Liver (tissue), 3 donors: ENCODE results near the gene SAC3D1.

Experiments used
- EGR1 ChIP-seq, 2 donors: IDR thresholded peaks; 2 replicates each; pipeline ENCODE4 v1.6.1; 2016 to 2018; ENCODE audit warnings: antibody characterized with exemption in 2 of 2, low read depth in 2 of 2
- FOXA1 ChIP-seq: IDR thresholded peaks from 2 replicates; pipeline ENCODE4 v1.6.1; 2016; ENCODE audit warnings: antibody characterized with exemption
- GABPA ChIP-seq, 2 donors: IDR thresholded peaks in 1 of 2; conservative IDR thresholded peaks in 1 of 2; 2 replicates each; pipeline ENCODE4 v1.6.1; 2016; ENCODE audit warnings: antibody characterized with exemption in 2 of 2, mild to moderate bottlenecking in 1 of 2, moderate library complexity in 1 of 2
- HNF4G ChIP-seq: IDR thresholded peaks from 2 replicates; pipeline ENCODE4 v1.6.1; 2016; ENCODE audit warnings: antibody characterized with exemption
- JUND ChIP-seq, 2 donors: IDR thresholded peaks; 2 replicates each; pipeline ENCODE4 v1.6.1; 2016; ENCODE audit warnings: antibody characterized with exemption in 2 of 2
- RAD21 ChIP-seq, 2 donors: IDR thresholded peaks; 2 replicates each; pipeline ENCODE4 v1.6.1; 2016; ENCODE audit warnings: antibody characterized with exemption in 2 of 2, mild to moderate bottlenecking in 2 of 2
- RXRA ChIP-seq, 2 donors: IDR thresholded peaks; 2 replicates each; pipeline ENCODE4 v1.6.1; 2017 to 2018; ENCODE audit warnings: antibody characterized with exemption in 2 of 2, mild to moderate bottlenecking in 1 of 2
- SP1 ChIP-seq: IDR thresholded peaks from 2 replicates; pipeline ENCODE4 v1.6.1; 2018; ENCODE audit warnings: antibody characterized with exemption, mild to moderate bottlenecking
- TAF1 ChIP-seq: conservative IDR thresholded peaks from 2 replicates; pipeline ENCODE4 v1.6.1; 2016; ENCODE audit warnings: antibody characterized with exemption, mild to moderate bottlenecking
- YY1 ChIP-seq: IDR thresholded peaks from 2 replicates; pipeline ENCODE4 v1.6.1; 2016; ENCODE audit warnings: antibody characterized with exemption, mild to moderate bottlenecking
- TF ChIP-seq, protein P1 (sequence below): fragments of 150-350 bp; IDR thresholded peaks from 2 replicates; pipeline ENCODE4 v1.5.1; 2017; ENCODE audit warnings: improper control_type of control experiment, low read depth, low read length; ENCODE audit not compliant: missing input control
- TF ChIP-seq, protein P2 (sequence below): IDR thresholded peaks from 2 replicates; pipeline ENCODE4 v1.6.1; 2016; ENCODE audit warnings: antibody characterized with exemption, mild to moderate bottlenecking
- TF ChIP-seq, protein P3 (sequence below): IDR thresholded peaks from 2 replicates; pipeline ENCODE4 v1.6.1; 2016; ENCODE audit warnings: antibody characterized with exemption
- TF ChIP-seq, protein P4 (sequence below): IDR thresholded peaks from 2 replicates; pipeline ENCODE4 v1.6.1; 2016; ENCODE audit warnings: antibody characterized with exemption
- donor health status: healthy.
- donor health status: healthy.

DNA sequence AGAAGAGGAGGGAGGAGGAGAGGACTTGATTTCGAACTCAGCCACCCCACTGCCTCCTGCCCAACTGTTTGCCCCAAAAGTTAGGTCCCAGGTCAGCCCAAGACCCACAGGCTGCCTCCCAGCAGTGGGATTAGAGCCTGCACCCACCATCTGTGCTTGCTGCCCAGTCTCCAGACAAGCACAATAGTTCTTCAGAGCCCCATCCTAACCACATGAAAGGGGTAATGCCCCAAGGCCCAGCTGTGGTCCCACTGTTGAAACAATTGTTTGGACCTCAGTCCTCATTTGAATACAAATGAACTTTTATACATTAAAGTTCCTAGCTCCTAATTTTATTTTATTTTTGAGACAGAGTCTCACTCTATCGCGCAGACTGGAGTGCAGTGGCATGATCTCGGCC is 49.6 kb downstream of the SAC3D1 start:
- TF ChIP-seq, protein P1, sequence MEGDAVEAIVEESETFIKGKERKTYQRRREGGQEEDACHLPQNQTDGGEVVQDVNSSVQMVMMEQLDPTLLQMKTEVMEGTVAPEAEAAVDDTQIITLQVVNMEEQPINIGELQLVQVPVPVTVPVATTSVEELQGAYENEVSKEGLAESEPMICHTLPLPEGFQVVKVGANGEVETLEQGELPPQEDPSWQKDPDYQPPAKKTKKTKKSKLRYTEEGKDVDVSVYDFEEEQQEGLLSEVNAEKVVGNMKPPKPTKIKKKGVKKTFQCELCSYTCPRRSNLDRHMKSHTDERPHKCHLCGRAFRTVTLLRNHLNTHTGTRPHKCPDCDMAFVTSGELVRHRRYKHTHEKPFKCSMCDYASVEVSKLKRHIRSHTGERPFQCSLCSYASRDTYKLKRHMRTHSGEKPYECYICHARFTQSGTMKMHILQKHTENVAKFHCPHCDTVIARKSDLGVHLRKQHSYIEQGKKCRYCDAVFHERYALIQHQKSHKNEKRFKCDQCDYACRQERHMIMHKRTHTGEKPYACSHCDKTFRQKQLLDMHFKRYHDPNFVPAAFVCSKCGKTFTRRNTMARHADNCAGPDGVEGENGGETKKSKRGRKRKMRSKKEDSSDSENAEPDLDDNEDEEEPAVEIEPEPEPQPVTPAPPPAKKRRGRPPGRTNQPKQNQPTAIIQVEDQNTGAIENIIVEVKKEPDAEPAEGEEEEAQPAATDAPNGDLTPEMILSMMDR = no peak
- no peak for TF ChIP-seq EGR1 (IDR thresholded peaks at IDR 0.05; ENCODE audit: low read depth in 2 of 2)
- no peak for TF ChIP-seq GABPA (IDR thresholded peaks at IDR 0.05 in 1 of 2, conservative IDR thresholded peaks at IDR 0.05 in 1 of 2)
- TF ChIP-seq TAF1 = no peak
- TF ChIP-seq JUND (IDR thresholded peaks at IDR 0.05) = no peak
- no peak for TF ChIP-seq SP1
- TF ChIP-seq HNF4G = no peak
- TF ChIP-seq, protein P2, sequence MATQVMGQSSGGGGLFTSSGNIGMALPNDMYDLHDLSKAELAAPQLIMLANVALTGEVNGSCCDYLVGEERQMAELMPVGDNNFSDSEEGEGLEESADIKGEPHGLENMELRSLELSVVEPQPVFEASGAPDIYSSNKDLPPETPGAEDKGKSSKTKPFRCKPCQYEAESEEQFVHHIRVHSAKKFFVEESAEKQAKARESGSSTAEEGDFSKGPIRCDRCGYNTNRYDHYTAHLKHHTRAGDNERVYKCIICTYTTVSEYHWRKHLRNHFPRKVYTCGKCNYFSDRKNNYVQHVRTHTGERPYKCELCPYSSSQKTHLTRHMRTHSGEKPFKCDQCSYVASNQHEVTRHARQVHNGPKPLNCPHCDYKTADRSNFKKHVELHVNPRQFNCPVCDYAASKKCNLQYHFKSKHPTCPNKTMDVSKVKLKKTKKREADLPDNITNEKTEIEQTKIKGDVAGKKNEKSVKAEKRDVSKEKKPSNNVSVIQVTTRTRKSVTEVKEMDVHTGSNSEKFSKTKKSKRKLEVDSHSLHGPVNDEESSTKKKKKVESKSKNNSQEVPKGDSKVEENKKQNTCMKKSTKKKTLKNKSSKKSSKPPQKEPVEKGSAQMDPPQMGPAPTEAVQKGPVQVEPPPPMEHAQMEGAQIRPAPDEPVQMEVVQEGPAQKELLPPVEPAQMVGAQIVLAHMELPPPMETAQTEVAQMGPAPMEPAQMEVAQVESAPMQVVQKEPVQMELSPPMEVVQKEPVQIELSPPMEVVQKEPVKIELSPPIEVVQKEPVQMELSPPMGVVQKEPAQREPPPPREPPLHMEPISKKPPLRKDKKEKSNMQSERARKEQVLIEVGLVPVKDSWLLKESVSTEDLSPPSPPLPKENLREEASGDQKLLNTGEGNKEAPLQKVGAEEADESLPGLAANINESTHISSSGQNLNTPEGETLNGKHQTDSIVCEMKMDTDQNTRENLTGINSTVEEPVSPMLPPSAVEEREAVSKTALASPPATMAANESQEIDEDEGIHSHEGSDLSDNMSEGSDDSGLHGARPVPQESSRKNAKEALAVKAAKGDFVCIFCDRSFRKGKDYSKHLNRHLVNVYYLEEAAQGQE = no peak
- TF ChIP-seq, protein P3, sequence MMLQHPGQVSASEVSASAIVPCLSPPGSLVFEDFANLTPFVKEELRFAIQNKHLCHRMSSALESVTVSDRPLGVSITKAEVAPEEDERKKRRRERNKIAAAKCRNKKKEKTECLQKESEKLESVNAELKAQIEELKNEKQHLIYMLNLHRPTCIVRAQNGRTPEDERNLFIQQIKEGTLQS = no peak
- TF ChIP-seq FOXA1 = no peak
- TF ChIP-seq, protein P4, sequence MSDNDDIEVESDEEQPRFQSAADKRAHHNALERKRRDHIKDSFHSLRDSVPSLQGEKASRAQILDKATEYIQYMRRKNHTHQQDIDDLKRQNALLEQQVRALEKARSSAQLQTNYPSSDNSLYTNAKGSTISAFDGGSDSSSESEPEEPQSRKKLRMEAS = no peak
- TF ChIP-seq RAD21 (IDR thresholded peaks at IDR 0.05) = no peak
- no peak for TF ChIP-seq YY1
- no peak for TF ChIP-seq RXRA (IDR thresholded peaks at IDR 0.05)
